SIG-M5 (cell line): Measurements from ENCODE around the gene NDST3.
"Not testable (repeated sequence)": the region's sequence is repeated elsewhere in the genome, so short reads cannot be mapped to it uniquely, and the experiment has no call there.

ENCODE experiments used
- DNase-seq: peaks from one replicate; lab custom pipeline; 2025; lab: John Stamatoyannopoulos, UW

NDST3 gene

DNA sequence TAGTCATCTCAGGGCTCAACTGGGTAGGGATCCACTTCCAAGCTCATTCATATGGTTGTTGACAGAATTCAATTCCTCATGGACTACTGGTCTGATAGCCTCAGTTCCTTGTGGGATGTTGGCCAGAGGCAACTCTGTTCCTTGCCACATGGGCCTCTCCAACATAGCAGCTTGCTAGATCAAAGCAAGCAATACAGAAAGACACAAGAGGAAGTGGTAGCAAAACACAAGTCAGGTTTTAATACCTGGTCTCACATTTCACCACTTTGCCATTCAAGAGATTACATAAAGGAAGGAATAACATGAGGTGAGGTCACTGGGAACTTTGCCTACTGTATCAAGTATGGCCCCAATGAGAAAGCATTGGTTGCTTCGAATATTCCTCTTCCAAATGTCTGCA is 239.4 kb downstream of the NDST3 start:
- no peak for DNase-seq

- no peak for DNase-seq
Measured at GRCh38 chr4:118276580-118276979, 242.3 kb downstream of the NDST3 start.

DNA sequence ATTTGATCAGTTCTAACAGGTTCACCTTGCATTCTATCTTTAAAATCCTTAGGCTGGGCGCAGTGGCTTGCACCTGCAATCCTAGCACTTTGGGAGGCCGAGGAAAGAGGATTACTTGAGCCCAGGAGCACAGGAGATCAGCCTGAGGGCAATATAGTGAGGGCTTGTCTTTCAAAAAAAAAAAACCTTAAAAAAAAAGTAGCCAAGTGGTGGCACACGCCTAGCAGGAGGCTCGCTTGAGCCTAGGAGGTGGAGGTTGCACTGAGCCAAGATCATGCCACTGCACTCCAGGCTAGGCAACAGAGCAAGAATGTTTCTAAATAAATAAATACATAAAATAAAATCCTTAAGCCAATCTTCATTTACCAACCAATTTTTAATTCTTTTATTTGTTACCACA is 243.0 kb downstream of the NDST3 start:
- DNase-seq: no peak

DNA sequence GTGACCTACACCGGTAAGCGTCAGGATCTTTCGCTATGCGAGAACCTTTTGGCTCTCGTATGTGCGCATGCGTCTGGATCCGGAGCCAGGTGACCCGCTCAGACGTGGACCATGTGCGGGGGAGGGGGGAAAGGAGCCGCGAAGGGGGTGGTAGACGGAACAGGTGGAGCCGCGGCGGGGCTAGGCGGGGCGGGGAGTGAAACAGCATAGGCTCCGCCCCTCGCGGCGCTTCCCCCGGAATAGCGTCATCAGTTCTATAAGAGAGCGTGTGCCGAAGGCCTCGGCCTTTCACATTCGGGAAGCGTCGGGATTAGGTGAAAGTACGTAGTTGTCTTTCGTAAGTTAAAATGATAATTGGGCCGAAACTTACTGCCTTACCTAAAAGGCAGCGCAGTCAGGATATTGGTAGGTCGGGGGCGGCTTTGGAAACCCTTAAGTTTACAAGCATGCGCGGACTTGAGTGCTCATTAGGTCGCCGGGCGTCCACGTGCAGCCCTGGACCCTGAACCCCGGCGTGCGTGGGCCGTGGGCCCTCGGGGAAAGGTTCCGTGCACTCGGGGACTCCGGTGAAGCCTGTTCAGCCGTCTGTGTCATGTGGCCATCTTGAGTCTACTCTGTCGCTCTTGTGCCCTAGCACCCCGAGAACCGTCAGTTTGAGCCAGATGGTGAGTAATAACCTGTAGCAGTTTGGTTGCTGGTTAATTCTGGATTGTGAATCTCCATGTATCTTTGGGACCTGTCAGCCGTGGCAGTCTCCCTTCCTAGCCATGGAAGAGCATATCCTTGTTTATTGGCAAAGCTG is 244.4 kb downstream of the NDST3 start:
- DNase-seq: peak; percentile 70

GRCh38 chr4:118279328-118279727 is 245.0 kb downstream of the NDST3 start:
- no peak for DNase-seq

DNA sequence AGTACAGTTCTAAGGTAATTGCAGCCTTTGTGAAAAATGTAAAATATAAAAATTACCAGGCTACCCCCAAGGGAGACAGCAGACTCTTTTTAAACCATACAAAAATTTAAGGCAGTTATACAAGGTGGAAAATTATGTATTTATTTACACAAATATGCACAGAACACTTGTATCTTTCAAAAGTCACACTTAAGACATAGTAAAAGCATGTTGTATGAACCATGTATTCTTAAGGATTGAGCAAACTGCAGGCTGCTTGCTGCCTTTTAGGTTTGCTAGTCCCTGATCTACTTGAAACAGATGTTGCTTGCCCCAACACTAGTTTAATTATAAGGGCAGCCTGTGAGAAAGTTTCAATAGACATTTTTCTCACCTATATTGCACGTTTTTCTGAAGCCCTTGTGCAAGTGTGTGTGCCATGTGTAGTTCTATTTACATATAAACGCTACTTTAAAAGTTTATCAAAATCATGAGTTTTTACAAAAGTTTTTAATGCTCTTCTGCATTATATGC is 245.7 kb downstream of the NDST3 start:
- DNase-seq: no peak

- DNase-seq: no peak
Measured at GRCh38 chr4:118280501-118281218, 246.4 kb downstream of the NDST3 start.

- DNase-seq: no peak
Measured at GRCh38 chr4:118281611-118282442, 247.5 kb downstream of the NDST3 start.

GRCh38 chr4:118282692-118283091 is 248.4 kb downstream of the NDST3 start:
- peak; percentile 47 for DNase-seq

DNA sequence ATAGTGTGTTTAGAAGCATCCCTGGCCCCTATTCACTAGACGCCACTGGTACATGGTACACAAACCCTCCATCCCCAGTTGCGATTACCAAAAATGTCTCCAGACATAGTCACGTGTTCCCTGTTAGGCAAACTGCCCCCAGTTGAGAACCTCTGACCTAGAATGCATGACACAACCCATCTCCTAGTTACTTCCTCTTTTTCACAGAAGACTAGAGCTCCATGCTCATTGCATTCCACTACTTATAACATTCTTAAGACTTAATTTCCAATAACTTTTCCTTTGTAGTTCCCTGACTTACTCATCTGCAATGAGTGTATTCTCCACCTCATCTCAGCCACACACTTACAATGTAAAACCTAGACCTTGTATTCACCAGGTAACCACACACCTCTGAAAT is 249.9 kb downstream of the NDST3 start:
- DNase-seq: peak; percentile 74

- no peak for DNase-seq
Measured at GRCh38 chr4:118285931-118286330, 251.6 kb downstream of the NDST3 start.

GRCh38 chr4:118286685-118287084 is 252.4 kb downstream of the NDST3 start:
- no peak for DNase-seq

- DNase-seq: no peak
Measured at GRCh38 chr4:118287711-118288451, 253.6 kb downstream of the NDST3 start.

DNA sequence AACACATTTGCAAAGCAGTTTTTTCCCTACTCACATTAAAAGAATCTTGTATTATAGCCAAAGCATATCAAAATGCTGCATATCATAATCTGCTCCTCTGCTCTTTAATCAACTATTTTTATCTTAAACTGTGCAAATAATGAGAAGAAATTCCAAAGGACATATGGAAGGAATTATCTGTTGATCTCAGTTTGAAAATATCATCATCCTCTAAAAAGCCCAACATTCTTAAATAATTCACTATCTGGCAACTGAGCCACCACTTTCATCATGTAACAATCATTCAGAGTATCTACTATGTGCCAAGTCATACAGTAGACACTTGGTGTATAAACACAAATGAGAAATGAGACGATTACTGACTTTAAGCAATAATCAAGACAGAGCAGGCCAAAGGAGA is 255.5 kb downstream of the NDST3 start:
- no peak for DNase-seq

DNA sequence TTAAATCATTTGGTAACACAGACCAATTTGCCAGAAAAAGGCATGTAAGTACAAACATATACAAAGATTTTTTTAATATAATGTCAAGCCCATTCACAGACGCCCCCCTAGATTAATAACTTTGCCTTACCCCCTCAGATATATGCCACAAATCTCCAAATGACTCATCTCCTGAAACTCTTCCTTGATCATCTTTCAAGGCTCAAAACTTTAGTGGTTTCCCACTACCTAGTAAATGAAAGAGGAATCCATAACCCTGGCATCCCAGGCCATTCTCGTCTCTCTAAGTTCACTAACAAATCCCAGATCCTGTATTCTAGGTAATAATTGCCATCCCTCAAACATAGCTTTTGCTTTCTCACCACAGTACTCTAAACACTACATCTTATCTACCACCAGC is 256.7 kb downstream of the NDST3 start:
- DNase-seq: no peak

DNA sequence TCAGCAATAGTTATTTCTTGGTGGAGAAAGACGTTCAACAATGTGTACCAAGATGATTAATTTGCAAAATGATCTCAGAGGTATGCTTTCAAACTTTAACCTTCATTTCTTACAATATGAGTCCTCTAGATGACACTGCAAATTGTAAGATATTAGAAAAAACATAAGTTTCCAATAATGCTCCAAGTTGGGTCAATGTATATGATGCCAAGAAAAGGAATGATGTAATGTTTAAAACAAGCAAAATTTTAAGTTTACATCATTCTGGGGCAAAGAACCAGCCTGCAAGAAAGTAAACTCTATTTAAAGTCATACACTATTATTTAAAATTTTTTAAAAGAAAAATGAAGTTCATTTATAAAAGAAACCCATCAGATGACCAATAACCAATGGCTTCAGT is 262.4 kb downstream of the NDST3 start:
- no peak for DNase-seq

GRCh38 chr4:118299619-118300018 is 265.3 kb downstream of the NDST3 start:
- not testable (repeated sequence) for DNase-seq

- DNase-seq: no peak
Measured at GRCh38 chr4:118307643-118308042, 273.4 kb downstream of the NDST3 start.
